HepG2 (cell line): ENCODE data around the gene SYNPO. TPM values are rescaled to one million over a fixed set of nuclear protein-coding genes. Genes with fewer than 3 reads are reported as not detected.

ENCODE experiments used
- ARID2 ChIP-seq: sonication (generic); formaldehyde crosslinking; IDR thresholded peaks from 2 replicates; pipeline ENCODE4 v1.8.1; 2022; ENCODE audit warnings: mild to moderate bottlenecking, missing genetic modification reagents, borderline replicate concordance
- ELF3 ChIP-seq: IDR thresholded peaks from 2 replicates; pipeline ENCODE4 v1.6.1; 2016; ENCODE audit warnings: missing genetic modification reagents, missing compliant biosample characterization
- FOXK1 ChIP-seq: sonication (generic); formaldehyde crosslinking; IDR thresholded peaks from 2 replicates; pipeline ENCODE4 v1.4.0; 2020; ENCODE audit warnings: low read depth, missing genetic modification reagents, borderline replicate concordance
- FOXK2 ChIP-seq: fragments of 450-650 bp; IDR thresholded peaks from 2 replicates; pipeline ENCODE4 v1.6.1; 2016
- FOXO1 ChIP-seq: sonication (generic); formaldehyde crosslinking; IDR thresholded peaks from 2 replicates; pipeline ENCODE4 v1.4.0; 2020; ENCODE audit warnings: missing genetic modification reagents
- FOXP4 ChIP-seq: sonication (generic); formaldehyde crosslinking; IDR thresholded peaks from 2 replicates; pipeline ENCODE4 v1.4.0; 2020; ENCODE audit warnings: missing genetic modification reagents
- GTF2F1 ChIP-seq: fragments of 150-350 bp; IDR thresholded peaks from 2 replicates; pipeline ENCODE4 v1.6.1; 2014; ENCODE audit warnings: low read length
- HDAC2 ChIP-seq: sonication (generic); formaldehyde crosslinking; IDR thresholded peaks from 2 replicates; pipeline ENCODE4 v1.4.0; 2020; ENCODE audit warnings: missing genetic modification reagents
- HES4 ChIP-seq: sonication (generic); formaldehyde crosslinking; IDR thresholded peaks from 2 replicates; pipeline ENCODE4 v1.9.0; 2021; ENCODE audit warnings: mild to moderate bottlenecking, missing genetic modification reagents, borderline replicate concordance
- HOXA5 ChIP-seq: sonication (generic); formaldehyde crosslinking; IDR thresholded peaks from 2 replicates; pipeline ENCODE4 v1.4.0; 2020; ENCODE audit warnings: missing genetic modification reagents
- JUN ChIP-seq: sonication (generic); formaldehyde crosslinking; IDR thresholded peaks from 2 replicates; pipeline ENCODE4 v1.4.0; 2020; ENCODE audit warnings: mild to moderate bottlenecking, missing genetic modification reagents
- MXI1 ChIP-seq: IDR thresholded peaks from 3 replicates; pipeline ENCODE4 v1.6.1; 2012; ENCODE audit warnings: low read depth, low read length, inconsistent platforms, borderline replicate concordance
- PAXIP1 ChIP-seq: sonication (generic); formaldehyde crosslinking; conservative IDR thresholded peaks from 2 replicates; pipeline ENCODE4 v1.4.0; 2020; ENCODE audit warnings: mild to moderate bottlenecking, missing genetic modification reagents, moderate library complexity
- PPARG ChIP-seq: conservative IDR thresholded peaks from 2 replicates; pipeline ENCODE4 v1.6.1; 2016; ENCODE audit warnings: missing biosample characterization, missing genetic modification reagents
- PTBP1 ChIP-seq: fragments of 200-400 bp; formaldehyde crosslinking; IDR thresholded peaks from 2 replicates; pipeline ENCODE4 v1.6.1; 2018; ENCODE audit warnings: low read length, low read depth; ENCODE audit not compliant: poor library complexity, severe bottlenecking
- RARG ChIP-seq: sonication (generic); formaldehyde crosslinking; IDR thresholded peaks from 2 replicates; pipeline ENCODE4 v1.4.0; 2020; ENCODE audit warnings: low read depth, mild to moderate bottlenecking, missing genetic modification reagents
- RBM39 ChIP-seq: fragments of 200-400 bp; formaldehyde crosslinking; IDR thresholded peaks from one replicate; pipeline ENCODE4 v1.6.1; 2018; ENCODE audit warnings: antibody characterized with exemption, mild to moderate bottlenecking, low read depth, low read length; ENCODE audit not compliant: poor library complexity, severe bottlenecking
- RFXAP ChIP-seq: sonication (generic); formaldehyde crosslinking; IDR thresholded peaks from 2 replicates; pipeline ENCODE4 v1.4.0; 2020; ENCODE audit warnings: missing genetic modification reagents, borderline replicate concordance
- SAP130 ChIP-seq: IDR thresholded peaks from 2 replicates; pipeline ENCODE4 v1.6.1; 2016; ENCODE audit warnings: low read depth
- ZBTB10 ChIP-seq: sonication (generic); formaldehyde crosslinking; IDR thresholded peaks from 2 replicates; pipeline ENCODE4 v1.4.0; 2020; ENCODE audit warnings: missing genetic modification reagents, borderline replicate concordance
- ZNF33A ChIP-seq: sonication (generic); formaldehyde crosslinking; IDR thresholded peaks from 2 replicates; pipeline ENCODE4 v1.5.1; 2020; ENCODE audit warnings: missing genetic modification reagents, mild to moderate bottlenecking, moderate library complexity, borderline replicate concordance
- polyA plus RNA-seq, 8 experiments: library from polyadenylated mRNA; depleted of rRNA in 3 of 8; stranded (reverse) in 7 of 8; unstranded in 1 of 8; fragments of >200 nt; fragmentation: Illumina TruSeq in 4 of 8; extraction: Trizol in 4 of 8; gene quantifications; 2 replicates each; pipeline versions ENCODE4 v1.2.1 to v1.2.3, GENCODE V29; 2011 to 2016; ENCODE audit warnings: low read depth in 4 of 8, missing spikeins in 1 of 8, mixed read lengths in 1 of 8; ENCODE audit not compliant: insufficient read depth in 1 of 8
- total RNA-seq, 5 experiments: library from RNA; depleted of rRNA; stranded (reverse); fragments of >200 nt; fragmentation: Illumina TruSeq; extraction: Trizol; gene quantifications; 2 replicates each; pipeline ENCODE4 v1.2.3, GENCODE V29; 2016; ENCODE audit warnings: low read depth in 1 of 5

SYNPO gene
- total and polyA plus RNA-seq, 2 of the 13 experiments (the other 11 are each of a cell fraction or from before 2014, with no cell fraction given): 0.09 to 0.30 TPM

- TF ChIP-seq PAXIP1 (CRISPR knock-in tag) (peak; percentile 22; the same call in 1 of the 2 replicates), PTBP1 (no peak), FOXK2 (peak; percentile 51; the same call in 1 of the 2 replicates), SAP130 (CRISPR knock-in tag) (peak; percentile 73), ELF3 (CRISPR knock-in tag) (peak; percentile 54), MXI1 (peak; percentile 30; the same call in 1 of the 3 replicates), RBM39 (no peak), GTF2F1 (no peak), FOXP4 (CRISPR knock-in tag) (peak; percentile 81), ARID2 (CRISPR knock-in tag) (no peak), FOXO1 (CRISPR knock-in tag) (peak; percentile 20; the same call in 1 of the 2 replicates), HES4 (CRISPR knock-in tag) (no peak), HDAC2 (CRISPR knock-in tag) (peak; percentile 48; the same call in 1 of the 2 replicates), JUN (CRISPR knock-in tag) (no peak), PPARG (CRISPR knock-in tag) (0 out of 2 replicates have a peak, but pooled peaks have one; percentile 32), ZNF33A (CRISPR knock-in tag) (no peak), RARG (CRISPR knock-in tag) (no peak), HOXA5 (CRISPR knock-in tag) (peak; percentile 40; the same call in 1 of the 2 replicates), FOXK1 (CRISPR knock-in tag) (peak; percentile 51; the same call in 1 of the 2 replicates), ZBTB10 (CRISPR knock-in tag) (0 out of 2 replicates have a peak, but pooled peaks have one; percentile 26), RFXAP (no peak)
Measured at GRCh38 chr5:150637245-150638052, 3.0 kb upstream of the SYNPO start (continued).
